IMR-90 (cell line): Measurements from ENCODE around the gene BCAS2.

Experiments
- NFE2L2 ChIP-seq: fragments of 150-350 bp; IDR thresholded peaks from 2 replicates; pipeline ENCODE4 v1.6.1; 2016; ENCODE audit warnings: low read depth, mild to moderate bottlenecking, low read length
- POLR2A ChIP-seq: IDR thresholded peaks from 2 replicates; pipeline ENCODE4 v1.6.1; 2012; ENCODE audit warnings: mild to moderate bottlenecking, low read depth, low read length
- RFX5 ChIP-seq: IDR thresholded peaks from 2 replicates; pipeline ENCODE4 v1.8.0; 2012; ENCODE audit warnings: low read depth, mild to moderate bottlenecking, low read length, moderate library complexity
- TF ChIP-seq, protein P1 (sequence below): conservative IDR thresholded peaks from 2 replicates; pipeline ENCODE4 v1.5.1; 2012; ENCODE audit warnings: mild to moderate bottlenecking, low read depth, low read length, improper control_type of control experiment
- TF ChIP-seq, protein P2 (sequence below): fragments of 150-350 bp; IDR thresholded peaks from 2 replicates; pipeline ENCODE4 v1.6.1; 2017; ENCODE audit warnings: mild to moderate bottlenecking, antibody characterized with exemption, low read length, low read depth

- TF ChIP-seq, protein P1, sequence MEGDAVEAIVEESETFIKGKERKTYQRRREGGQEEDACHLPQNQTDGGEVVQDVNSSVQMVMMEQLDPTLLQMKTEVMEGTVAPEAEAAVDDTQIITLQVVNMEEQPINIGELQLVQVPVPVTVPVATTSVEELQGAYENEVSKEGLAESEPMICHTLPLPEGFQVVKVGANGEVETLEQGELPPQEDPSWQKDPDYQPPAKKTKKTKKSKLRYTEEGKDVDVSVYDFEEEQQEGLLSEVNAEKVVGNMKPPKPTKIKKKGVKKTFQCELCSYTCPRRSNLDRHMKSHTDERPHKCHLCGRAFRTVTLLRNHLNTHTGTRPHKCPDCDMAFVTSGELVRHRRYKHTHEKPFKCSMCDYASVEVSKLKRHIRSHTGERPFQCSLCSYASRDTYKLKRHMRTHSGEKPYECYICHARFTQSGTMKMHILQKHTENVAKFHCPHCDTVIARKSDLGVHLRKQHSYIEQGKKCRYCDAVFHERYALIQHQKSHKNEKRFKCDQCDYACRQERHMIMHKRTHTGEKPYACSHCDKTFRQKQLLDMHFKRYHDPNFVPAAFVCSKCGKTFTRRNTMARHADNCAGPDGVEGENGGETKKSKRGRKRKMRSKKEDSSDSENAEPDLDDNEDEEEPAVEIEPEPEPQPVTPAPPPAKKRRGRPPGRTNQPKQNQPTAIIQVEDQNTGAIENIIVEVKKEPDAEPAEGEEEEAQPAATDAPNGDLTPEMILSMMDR, result no peak
- no peak for TF ChIP-seq NFE2L2
- no peak for TF ChIP-seq RFX5
- TF ChIP-seq, protein P2, sequence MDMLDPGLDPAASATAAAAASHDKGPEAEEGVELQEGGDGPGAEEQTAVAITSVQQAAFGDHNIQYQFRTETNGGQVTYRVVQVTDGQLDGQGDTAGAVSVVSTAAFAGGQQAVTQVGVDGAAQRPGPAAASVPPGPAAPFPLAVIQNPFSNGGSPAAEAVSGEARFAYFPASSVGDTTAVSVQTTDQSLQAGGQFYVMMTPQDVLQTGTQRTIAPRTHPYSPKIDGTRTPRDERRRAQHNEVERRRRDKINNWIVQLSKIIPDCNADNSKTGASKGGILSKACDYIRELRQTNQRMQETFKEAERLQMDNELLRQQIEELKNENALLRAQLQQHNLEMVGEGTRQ, result no peak
- TF ChIP-seq POLR2A, result no peak
Measured at GRCh38 chr1:114588196-114588689, 6.8 kb upstream of the BCAS2 start.
